ENCODE data around the gene MAP3K20.
"Not testable (repeated sequence)": the region's sequence is repeated elsewhere in the genome, so short reads cannot be mapped to it uniquely, and the experiment has no call there.

Gene MAP3K20

DNA sequence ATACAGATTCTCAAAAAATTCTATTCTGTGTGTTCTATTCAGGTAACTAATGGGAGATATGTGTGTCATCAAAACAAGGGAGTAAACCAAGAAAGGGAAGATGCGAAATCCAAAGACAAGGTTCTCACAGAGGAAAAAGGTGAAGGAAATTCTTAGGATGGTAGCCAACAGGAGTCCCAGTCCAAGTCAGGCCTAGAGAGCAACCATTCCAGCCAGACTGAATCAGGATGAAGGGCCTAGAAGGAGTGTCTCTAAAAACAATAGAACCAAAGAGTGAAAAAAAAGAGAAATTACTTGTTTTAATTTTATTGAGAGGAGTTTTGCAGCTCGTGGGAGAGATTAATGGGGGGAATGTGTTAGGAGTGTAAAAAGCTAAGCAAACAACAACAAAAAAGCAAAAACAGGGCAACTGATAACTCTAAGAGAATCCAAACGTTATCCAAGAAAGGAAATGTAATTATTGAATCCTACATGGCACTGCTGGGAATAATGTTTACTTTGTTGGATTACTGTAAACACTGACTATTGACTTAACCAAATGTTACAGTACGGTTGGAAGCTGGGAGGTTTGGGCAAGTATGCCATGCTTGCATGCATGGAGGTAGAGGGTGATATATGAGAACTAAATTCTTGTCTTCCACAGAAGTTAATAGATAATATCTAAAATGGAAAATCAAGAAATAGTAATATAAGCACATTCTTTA, 12.3 kb downstream of the MAP3K20 start:
- FAIRE-seq = no peak

DNA sequence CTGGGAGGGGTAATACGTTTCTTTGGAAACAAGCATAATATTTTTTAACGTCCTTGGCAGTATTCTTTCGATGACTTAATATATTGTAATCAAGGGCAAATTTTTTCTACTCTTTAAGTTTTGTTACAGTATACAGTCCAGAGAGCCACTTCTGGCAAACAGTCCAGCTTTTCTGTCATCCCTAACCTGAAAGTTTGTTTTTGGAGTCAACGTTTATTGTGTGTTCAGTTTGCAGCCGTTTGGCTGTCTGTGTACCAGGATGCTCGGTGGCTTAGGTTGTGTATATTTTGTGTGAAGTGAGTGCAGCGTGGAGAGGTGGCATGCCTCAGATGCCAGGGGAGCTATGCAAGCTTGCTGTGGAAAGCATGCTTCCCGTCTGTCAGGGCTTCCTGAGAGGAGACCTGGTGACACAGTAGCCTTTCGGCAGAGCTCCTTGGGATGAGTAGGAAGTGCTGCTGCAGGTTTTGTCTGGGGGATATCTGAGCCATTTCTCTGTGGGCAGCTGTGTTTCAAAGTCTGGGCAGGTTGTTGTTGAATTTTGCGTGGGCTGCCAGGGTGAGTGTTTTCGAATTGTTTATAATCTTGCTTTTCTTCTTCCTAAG, 14.7 kb downstream of the MAP3K20 start:
- FAIRE-seq = no peak

DNA sequence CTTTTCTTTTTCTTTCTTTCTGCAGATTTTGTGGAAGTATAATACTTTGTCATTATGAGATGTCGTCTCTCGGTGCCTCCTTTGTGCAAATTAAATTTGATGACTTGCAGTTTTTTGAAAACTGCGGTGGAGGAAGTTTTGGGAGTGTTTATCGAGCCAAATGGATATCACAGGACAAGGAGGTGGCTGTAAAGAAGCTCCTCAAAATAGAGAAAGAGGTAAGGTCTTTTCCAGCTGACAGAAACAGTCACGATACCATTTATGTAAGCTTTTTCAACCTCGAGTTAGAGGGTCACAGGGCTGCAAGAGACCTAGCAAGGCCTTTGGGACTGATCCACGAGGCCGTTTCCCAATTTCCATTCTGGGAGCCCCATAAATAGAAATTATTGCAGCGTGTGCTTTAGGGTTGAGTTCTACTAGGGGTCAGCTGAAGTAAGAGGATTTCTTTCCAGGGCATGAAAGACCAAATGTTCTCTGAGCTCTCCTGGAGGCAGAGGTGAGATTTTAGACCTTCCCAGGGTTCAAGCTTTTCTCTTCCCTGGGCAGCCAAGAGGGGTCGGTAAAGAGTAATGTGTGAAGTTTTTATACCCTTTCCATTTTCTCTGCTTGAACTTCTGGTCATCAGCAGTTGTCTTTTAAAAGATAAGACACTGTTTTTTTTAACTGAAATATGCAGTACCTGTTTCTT, 15.5 kb downstream of the MAP3K20 start:
- no peak for FAIRE-seq

DNA sequence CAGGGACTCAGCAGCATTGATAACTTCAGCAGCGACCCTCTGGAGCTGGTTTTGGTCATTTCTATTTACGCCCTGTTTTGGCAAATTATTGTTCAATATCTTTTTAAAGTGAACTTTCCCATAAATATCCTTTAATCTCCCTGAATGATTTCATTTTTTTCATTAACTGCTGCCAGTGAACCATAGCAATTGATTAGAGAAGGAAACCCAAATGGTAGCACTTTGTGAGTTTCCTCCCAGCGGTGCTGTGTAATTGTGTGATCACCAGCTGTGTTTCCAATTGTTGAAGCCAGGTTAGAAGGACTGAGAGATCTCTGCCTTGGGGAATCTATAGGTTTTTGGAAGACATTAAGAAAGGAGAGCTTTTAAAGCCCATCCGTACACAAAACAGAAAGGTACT, 16.3 kb downstream of the MAP3K20 start:
- FAIRE-seq = no peak

DNA sequence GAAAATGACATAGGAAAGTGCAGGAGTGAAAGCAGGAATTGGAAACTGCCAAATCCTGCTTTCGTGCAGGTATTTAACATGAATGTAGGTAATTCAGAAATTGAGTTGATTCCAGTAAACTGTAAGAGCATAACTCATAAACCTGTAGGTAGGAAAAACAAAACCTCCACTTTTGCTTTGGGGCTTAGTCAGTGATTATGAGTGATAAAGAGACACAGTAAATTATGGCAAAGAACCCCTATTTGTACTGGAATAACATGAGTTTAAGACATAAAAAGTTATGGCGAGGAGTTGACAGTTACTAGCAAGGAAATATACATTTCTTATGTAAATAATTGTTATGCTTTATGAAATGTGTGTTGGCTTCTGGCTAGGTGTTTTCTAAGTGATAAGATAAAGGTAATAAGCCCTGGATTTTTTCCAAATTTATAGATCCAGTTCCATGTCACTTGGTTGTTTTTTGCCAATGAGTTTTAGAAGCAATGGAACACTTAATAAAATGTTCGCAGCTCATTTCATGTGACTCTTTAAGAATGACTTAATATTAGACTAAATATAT, 17.3 kb downstream of the MAP3K20 start:
- FAIRE-seq = no peak

DNA sequence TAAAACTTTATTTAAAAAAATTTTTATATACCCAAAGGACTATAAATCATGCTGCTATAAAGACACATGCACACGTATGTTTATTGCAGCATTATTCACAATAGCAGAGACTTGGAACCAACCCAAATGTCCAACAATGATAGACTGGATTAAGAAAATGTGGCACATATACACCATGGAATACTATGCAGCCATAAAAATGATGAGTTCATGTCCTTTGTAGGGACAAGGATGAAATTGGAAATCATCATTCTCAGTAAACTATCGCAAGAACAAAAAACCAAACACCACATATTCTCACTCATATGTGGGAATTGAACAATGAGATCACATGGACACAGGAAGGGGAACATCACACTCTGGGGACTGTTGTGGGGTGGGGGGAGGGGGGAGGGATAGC, 18.0 kb downstream of the MAP3K20 start:
- not testable (repeated sequence) for FAIRE-seq

DNA sequence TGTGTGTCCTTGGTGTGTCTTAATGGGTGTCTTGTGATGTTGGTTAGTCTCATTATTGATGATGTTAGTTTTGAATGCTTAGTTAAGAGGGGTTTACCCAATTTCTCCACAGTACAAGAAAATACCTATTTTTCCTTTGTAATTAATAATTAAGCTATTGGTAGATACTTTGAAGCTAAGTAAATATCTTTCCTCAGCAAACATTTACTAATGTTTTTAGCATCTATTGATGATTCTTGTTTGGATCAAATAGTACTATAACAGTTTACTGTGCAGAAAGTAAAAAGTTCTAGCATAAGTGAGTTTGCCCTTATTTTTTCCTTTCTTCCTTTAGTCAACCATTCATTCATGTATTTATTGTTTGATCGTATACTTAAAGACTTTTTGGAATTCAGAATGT, 19.1 kb downstream of the MAP3K20 start:
- FAIRE-seq = no peak

DNA sequence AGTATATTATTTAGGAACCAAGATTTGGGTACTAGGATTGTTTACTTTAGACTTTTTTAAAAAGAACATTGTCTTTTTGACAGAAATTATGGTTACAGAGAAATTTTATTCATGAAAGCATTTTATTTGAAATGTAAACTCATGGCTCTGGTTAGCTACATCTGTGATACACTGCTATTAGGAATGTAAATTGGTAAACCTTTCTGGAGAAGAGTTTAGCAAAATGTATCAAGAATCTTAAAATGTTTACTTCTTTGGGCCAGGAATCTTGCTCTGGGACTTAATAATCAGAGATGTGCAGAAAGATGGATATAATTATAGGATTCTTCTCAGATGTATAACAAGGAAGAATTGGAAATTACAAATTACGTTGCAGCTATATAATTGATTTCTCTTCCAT, 19.7 kb downstream of the MAP3K20 start:
- no peak for FAIRE-seq

DNA sequence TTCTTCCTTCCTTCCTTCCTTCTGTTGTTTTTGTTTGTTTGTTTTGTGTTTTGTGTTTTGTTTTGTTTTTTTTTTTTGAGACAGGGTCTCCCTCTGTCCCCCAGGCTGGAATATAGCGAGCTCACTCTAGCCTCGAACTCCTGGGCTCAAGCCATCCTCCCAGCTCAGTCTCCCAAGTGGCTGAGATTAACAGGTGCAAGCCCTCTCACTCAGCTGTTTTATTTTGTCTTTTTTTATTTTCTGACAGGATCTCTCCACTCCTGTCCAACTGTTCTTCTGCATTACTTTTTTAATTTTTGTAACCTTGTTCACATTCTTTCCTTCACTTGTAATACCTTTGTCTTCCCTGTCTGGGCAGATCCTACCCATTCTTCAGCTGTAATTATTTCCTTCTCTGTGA, 23.6 kb downstream of the MAP3K20 start:
- no peak for FAIRE-seq

DNA sequence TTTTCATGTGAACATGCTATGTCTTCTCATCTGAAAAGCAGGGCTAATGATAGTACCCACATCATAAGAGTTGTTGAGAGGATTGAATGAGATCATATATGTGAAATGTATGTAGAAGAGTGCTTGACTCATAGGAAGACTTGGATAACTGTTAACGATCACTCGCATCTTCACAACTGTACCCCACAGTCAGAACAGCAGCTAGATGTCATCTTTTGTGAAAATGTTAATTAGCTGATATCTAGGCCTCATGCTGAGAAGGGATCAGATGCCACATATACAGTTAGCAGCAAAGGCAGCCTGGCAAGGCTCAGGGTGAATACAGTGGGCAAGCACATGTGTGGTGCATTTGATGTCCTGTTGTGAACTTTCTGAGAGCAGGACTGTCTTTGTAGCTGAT, 24.2 kb downstream of the MAP3K20 start:
- FAIRE-seq = no peak

DNA sequence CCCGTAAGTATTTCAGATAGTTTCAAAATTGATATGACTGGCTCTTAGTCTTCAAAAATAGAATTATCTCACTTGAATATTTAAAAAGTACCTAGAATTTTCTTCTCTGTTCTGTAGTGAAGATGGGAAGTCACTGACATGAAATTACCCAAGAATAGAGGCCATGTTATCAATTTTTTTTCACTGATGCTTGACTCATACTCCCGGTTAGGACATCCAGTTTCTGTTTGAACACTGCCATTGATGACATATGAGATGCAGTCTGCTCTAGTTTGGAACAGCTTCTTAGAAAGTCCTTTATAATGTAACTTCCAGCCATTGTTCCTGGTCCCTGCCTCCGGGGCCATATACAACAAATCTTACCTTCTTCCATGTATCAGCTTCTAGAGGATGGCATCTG, 26.0 kb downstream of the MAP3K20 start:
- FAIRE-seq = no peak

DNA sequence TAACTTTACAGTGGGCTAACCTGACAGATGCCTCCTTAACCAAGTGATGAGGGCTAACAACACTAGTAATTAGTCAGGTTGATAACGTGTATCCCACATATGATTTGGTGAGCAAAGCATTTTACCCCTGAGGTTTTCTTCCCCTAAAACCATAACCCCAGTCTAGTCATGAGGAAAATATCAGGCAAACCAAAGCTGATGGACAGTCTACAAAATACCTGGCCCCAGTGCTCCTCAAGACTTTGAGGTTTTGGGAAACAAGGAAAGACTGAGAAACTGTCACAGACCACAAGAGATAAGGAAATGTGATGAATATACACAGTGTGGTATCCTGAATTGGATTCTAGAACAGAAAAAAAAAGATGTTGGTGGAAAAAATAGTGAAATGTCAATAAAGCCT, 28.5 kb downstream of the MAP3K20 start:
- no peak for FAIRE-seq

DNA sequence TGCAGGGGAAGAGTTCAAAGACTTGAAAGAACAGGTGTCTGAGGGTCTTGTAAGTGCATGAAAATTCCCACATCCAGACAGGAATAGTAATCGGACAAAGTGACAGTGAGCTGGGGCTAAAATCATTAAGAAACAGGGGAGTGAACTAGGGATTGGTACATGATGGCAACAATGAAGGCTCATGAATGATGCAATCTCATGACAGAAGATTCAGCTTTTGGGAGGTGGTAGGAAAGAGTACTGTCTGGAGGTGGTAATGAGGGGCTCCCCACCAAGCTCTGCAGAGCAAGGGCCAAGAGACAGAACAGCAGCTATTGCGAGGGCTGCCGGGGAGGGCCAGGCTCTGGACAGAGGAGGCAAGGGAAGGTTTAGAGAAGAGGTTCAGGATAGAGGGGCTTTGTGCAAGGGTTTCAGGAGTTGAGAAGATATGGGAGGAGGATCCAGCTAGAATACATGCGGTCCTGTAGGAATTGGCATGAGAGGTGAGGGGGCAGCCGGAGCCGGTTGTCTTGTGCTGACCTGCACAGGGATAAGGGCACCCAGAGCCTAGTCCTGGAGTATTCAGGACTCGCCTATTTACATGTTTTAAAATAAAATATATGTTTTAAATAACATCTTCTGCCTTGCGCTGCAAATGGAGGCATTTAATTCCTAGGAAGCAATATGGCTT, 31.4 kb downstream of the MAP3K20 start:
- FAIRE-seq = no peak

DNA sequence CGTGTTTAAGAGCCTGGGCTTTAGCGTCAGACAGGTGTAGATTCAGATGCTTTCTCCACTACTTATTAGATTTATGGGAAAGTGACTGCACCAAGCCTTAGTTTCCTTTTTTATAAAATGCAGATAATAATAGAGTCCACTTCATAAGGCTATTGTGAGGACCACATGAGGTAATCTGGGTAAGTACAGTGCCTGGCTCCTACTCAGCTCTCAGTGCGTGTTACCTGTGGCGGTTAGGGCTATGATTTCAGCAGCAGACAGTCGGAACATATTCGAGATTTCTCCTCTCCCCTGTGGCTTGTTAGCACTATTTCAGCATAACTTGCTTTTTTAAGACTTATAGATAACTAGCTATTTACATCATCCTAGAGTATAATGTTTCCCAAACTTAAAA, 32.0 kb downstream of the MAP3K20 start:
- FAIRE-seq = no peak

DNA sequence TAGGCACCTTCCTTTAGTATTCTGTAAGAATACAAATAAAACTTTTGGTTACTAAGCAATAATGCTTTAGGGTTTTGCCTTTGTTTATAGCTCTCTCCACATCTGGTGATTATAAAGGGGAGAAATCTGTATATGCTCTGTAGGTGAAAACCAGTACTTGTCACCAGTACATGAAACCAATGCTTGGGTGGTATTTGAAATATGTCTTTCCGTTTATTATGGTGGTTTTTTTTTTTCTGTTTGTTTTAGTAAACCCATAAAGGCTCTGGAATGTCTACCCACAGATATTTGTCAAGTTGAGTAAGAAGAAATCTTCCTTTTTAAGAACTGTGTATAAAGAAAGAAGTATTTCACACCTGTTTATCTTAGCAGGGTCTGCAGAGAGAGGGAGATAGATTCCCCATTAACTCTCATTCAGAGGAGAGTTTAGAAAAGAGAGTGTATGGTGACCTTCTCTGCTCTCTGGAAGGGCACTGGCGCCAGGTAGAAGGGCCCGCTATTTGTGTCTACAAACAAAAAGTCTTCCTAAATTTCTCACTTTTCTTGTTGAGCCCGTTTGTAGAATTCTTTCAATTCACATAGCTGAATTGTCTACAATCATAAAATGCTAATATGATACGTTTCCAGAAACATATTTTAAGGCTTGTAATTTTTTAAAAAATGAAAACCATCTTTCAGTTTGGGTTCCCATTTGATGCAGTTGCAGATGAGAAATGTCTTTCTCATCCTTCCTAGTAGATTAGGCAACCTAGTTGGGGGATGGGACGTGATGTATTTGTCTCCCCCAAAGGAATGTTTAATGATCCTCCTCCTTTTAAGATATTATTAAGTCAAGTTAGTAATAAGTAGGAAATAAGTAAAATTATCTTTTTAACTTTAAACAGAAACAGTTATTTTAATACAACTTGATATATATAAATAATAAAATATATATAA, 33.9 kb downstream of the MAP3K20 start:
- FAIRE-seq = no peak

DNA sequence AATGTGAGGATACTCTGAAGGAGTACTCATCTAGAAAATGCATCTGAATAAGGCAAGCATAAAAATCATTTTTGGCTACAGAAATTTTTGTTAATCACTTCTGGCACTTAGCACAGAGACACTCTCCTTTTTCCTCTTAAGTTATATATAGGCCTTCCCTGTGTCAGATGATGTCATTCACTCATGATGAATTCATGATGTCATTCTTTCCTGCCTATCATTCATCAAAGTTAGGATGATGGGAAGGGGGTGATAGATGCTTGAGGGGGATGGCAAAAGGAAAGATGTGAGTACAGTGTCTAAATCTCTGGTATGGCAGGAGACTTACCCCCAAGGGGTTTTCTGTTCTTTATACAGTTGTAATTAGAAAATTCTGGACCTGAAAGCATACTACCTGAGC, 42.0 kb downstream of the MAP3K20 start:
- FAIRE-seq = no peak

DNA sequence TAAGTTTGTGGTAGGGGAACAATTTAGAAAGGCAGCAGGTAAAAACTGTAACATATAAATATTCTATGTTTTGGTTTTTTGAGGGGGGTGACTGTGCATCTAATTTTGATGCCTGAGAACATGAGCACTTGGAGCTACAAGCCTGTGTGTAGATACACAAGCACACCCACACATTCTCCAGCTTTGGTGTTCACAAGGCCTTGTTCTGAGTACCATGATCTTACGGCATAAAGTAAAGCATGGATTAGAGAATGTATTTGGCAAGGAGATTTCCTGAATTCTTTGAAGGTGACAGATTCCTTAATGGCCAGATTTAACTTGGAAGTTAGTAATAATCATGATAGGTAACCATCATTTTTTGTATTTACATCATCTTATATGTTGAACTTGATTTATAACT, 42.7 kb downstream of the MAP3K20 start:
- no peak for FAIRE-seq

DNA sequence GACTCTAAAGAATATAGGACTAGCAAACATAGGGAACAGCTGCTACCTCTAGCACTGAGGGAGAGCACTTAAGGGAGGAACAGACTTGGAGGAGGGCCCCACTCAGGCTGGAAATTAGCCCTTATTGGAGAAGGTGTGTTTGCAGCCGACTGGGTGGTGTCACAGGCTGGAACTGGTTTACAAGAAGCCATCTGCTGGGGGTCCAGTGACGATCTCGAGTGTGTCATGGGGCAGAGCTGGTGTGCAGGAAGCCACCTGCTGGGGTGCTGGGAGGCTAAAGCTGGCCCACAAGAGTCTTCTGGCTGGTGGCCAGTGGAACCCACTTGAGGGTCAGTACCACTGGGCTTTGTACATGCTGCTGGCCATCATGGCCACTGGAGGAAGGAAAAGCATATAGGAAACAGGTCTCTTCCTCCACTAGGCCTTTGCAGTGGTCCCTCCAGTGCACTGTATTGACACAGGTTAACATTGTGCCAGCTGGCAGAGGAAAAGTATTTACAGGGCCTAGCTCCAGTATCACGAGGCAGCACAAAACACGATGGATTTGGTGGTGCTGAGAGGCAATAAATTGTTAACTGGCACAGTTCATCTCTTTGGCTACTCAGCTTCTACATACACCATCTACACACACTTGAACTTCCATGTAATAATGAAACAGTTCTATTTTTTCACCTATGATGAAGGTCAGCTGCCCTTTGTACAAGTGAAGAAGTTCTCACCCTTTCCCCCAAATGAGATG, 43.6 kb downstream of the MAP3K20 start:
- FAIRE-seq = no peak

DNA sequence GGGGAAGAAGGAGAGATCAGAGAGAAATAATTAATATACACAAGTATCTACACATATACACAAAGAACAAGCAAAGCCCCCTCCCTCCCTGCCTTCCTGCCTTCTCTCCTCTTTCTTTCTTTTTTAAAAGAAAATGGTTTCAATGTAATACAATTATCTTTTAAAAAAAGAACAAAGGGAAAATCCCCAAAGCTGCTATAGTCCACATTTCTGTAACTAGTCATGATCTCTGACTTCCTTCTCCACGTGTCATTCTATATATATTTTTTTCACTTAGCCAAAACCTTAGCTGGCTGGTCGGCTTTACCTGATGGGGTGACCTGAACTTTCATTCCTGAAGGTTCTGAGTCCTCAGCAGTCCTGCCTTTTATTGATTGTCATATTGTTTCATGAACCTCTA, 44.3 kb downstream of the MAP3K20 start:
- FAIRE-seq = no peak

DNA sequence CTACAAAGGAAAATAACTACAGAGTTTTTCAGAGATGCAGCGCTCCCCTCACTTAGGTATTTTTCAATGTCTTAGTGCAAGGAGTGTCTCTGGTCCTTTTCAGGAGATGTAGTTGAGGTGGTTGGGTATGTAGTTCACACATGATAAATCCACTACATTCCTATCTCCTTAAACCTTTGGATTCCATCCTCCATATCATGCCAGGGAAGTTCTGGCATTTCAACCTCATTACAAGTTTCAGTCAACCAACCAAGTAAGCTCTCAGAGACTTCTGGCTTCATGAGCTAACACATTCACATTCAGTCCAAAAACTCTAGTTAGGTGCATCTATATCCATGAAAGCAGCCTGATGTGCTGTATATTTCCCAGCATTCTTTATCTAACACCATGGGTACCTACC, 47.3 kb downstream of the MAP3K20 start:
- no peak for FAIRE-seq

DNA sequence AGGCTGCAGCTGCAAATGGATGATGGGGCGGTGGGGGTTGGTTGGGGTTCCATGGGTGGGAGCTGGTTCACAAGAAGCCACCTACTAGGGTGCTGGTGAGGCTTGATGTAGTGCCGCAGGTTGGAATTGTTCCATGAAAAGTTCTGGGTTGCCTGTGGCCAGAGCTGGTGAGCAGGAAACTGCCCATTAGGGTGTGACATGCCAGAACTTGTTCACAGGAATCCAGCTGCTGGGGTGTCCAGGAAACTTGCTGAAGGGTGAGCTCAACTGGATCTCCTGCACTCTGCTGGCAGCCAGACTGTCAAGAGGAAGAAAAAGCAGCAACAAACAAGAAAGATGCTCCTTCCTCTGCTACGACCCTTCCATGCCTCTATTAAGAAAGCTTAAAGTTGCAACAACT, 48.8 kb downstream of the MAP3K20 start:
- FAIRE-seq = no peak

DNA sequence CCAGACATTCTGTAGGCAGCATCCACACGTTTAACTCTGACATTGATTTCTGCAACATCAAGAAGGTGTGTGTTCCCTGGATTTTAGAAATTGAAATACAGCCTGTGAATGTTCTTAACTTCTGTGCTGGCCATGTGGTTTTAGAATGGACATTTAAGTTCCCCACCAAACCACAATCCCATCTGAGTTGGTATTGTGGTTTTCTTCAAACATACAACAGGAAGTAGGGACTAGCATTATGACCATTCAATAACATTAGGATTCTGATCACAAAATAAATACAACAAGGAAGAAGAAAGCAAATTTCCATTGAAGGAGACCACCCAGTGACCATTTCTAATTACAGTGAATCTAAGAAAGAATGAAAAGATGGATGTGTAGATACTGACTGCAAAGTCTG, 51.2 kb downstream of the MAP3K20 start:
- no peak for FAIRE-seq

Measured in colon (tissue), 2 donors.